SK-N-SH (cell line): ENCODE results near the gene PDYN. TPM values are rescaled to one million over a fixed set of nuclear protein-coding genes. Genes with fewer than 3 reads are reported as not detected.

Experiments used
- CTCF ChIA-PET: fragments of 300-600, 350-600 bp; formaldehyde crosslinking; extraction: SDS; loops from one replicate; lab custom pipeline; 2021; lab: Yijun Ruan, JAX
- POLR2A ChIA-PET: fragments of 350-600 bp; sonication (Branson Sonifier 250); formaldehyde crosslinking; extraction: SDS; loops from one replicate; lab custom pipeline; 2020; ENCODE audit warnings: antibody characterized with exemption, inconsistent platforms; lab: Yijun Ruan, JAX
- DNase-seq: peaks from one replicate; pipeline ENCODE4 v3.0.0; 2012
- H2AFZ ChIP-seq: fragments of 200-600 bp; sonication (generic); 2 replicates; pipeline ENCODE4 v1.8.1; 2016; ENCODE audit warnings: antibody characterized with exemption, mild to moderate bottlenecking, low read depth
- H3F3A ChIP-seq: fragments of 200-600 bp; sonication (generic); replicated peaks from 2 replicates; pipeline ENCODE3; 2016; ENCODE audit warnings: antibody characterized with exemption, mild to moderate bottlenecking; ENCODE audit not compliant: insufficient read depth
- H3K27ac ChIP-seq, 2 experiments: fragments of 200-500 bp in 1 of 2; fragments of 200-600 bp in 1 of 2; sonication (Bioruptor generic) in 1 of 2; sonication (generic), shearing (Covaris generic) in 1 of 2; 2 replicates each; pipeline versions ENCODE4 v1.5.1 to v1.6.1; 2014 to 2016; ENCODE audit warnings: low read depth in 2 of 2, inconsistent platforms in 1 of 2, low read length in 1 of 2, mild to moderate bottlenecking in 1 of 2, mixed read lengths in 1 of 2
- H3K27me3 ChIP-seq: fragments of 200-600 bp; sonication (generic), shearing (Covaris generic); 2 replicates; pipeline ENCODE4 v1.6.1; 2016; ENCODE audit warnings: mixed run types; ENCODE audit not compliant: insufficient read depth
- H3K36me3 ChIP-seq, 2 experiments: fragments of 200-500 bp in 1 of 2; fragments of 200-600 bp in 1 of 2; sonication (Bioruptor generic) in 1 of 2; sonication (generic) in 1 of 2; replicated peaks in 1 of 2; 2 replicates each; pipeline versions ENCODE3 to v1.5.1; 2014 to 2016; ENCODE audit warnings: low read length in 1 of 2, mild to moderate bottlenecking in 1 of 2; ENCODE audit not compliant: insufficient read depth in 2 of 2, control insufficient read depth in 1 of 2
- H3K4me1 ChIP-seq, 2 experiments: fragments of 200-500 bp in 1 of 2; fragments of 200-600 bp in 1 of 2; sonication (Bioruptor generic) in 1 of 2; sonication (generic), shearing (Covaris generic) in 1 of 2; 2 replicates each; pipeline versions ENCODE4 v1.5.1 to v1.6.1; 2014 to 2016; ENCODE audit warnings: low read depth in 1 of 2, low read length in 1 of 2, mixed run types in 1 of 2; ENCODE audit not compliant: insufficient read depth in 2 of 2, control insufficient read depth in 1 of 2
- H3K4me2 ChIP-seq: fragments of 200-600 bp; sonication (generic), shearing (Covaris generic); 2 replicates; pipeline ENCODE4 v1.6.1; 2017; ENCODE audit warnings: mixed run types
- H3K4me3 ChIP-seq, 2 experiments: fragments of 200-500 bp in 1 of 2; fragments of 200-600 bp in 1 of 2; sonication (Bioruptor generic) in 1 of 2; sonication (generic), shearing (Covaris generic) in 1 of 2; 2 replicates each; pipeline versions ENCODE4 v1.5.1 to v1.8.1; 2014 to 2016; ENCODE audit warnings: low read depth in 2 of 2, inconsistent platforms in 1 of 2, low read length in 1 of 2, mild to moderate bottlenecking in 1 of 2, mixed read lengths in 1 of 2, moderate library complexity in 1 of 2
- H3K79me2 ChIP-seq: fragments of 200-600 bp; sonication (generic); 2 replicates; pipeline ENCODE4 v1.8.1; 2017; ENCODE audit warnings: mild to moderate bottlenecking; ENCODE audit not compliant: insufficient read depth
- H3K9ac ChIP-seq: fragments of 200-600 bp; sonication (generic); 2 replicates; pipeline ENCODE4 v1.6.1; 2017; ENCODE audit warnings: mixed run types
- H3K9me2 ChIP-seq: fragments of 200-600 bp; sonication (generic); 2 replicates; pipeline ENCODE4 v1.6.1; 2017; ENCODE audit warnings: mixed run types
- H3K9me3 ChIP-seq: fragments of 200-600 bp; sonication (generic); 2 replicates; pipeline ENCODE4 v1.6.1; 2017; ENCODE audit warnings: mixed run types, mild to moderate bottlenecking, moderate library complexity
- H4K20me1 ChIP-seq: fragments of 200-600 bp; sonication (generic); 2 replicates; pipeline ENCODE4 v1.6.1; 2017; ENCODE audit warnings: mild to moderate bottlenecking, mixed run types; ENCODE audit not compliant: insufficient read depth
- ELF1 ChIP-seq: IDR thresholded peaks from 2 replicates; pipeline ENCODE4 v1.4.0; 2012
- EZH2phosphoT487 ChIP-seq: fragments of 200-600 bp; sonication (generic); IDR thresholded peaks from 2 replicates; pipeline ENCODE4 v1.6.1; 2017; ENCODE audit warnings: low read depth, mixed run types, mild to moderate bottlenecking, antibody characterized with exemption, moderate library complexity, borderline replicate concordance
- FOSL2 ChIP-seq: IDR thresholded peaks from 2 replicates; pipeline ENCODE4 v1.4.0; 2012; ENCODE audit warnings: low read depth, mild to moderate bottlenecking, moderate library complexity, borderline replicate concordance
- FOXM1 ChIP-seq: IDR thresholded peaks from 2 replicates; pipeline ENCODE4 v1.4.0; 2012; ENCODE audit warnings: low read depth, mild to moderate bottlenecking
- GABPA ChIP-seq: IDR thresholded peaks from 2 replicates; pipeline ENCODE4 v1.4.0; 2012; ENCODE audit warnings: low read depth, mild to moderate bottlenecking
- GATA2 ChIP-seq: sonication (generic); formaldehyde crosslinking; IDR thresholded peaks from 2 replicates; pipeline ENCODE4 v1.5.0; 2020; ENCODE audit warnings: mild to moderate bottlenecking, missing genetic modification reagents
- JUND ChIP-seq: IDR thresholded peaks from 2 replicates; pipeline ENCODE4 v1.4.0; 2012
- MEF2A ChIP-seq: IDR thresholded peaks from 2 replicates; pipeline ENCODE4 v1.4.0; 2012; ENCODE audit warnings: low read depth, borderline replicate concordance
- MXI1 ChIP-seq: IDR thresholded peaks from 2 replicates; pipeline ENCODE4 v1.6.1; 2012; ENCODE audit warnings: mild to moderate bottlenecking, low read depth, low read length, improper control_type of control experiment
- NFIC ChIP-seq: IDR thresholded peaks from 2 replicates; pipeline ENCODE4 v1.4.0; 2012; ENCODE audit warnings: borderline replicate concordance
- POLR2AphosphoS5 ChIP-seq: IDR thresholded peaks from 2 replicates; pipeline ENCODE4 v1.6.1; 2012; ENCODE audit warnings: low read depth, low read length
- RFX5 ChIP-seq: IDR thresholded peaks from 2 replicates; pipeline ENCODE4 v1.6.1; 2012; ENCODE audit warnings: mild to moderate bottlenecking, improper control_type of control experiment, low read length
- RXRA ChIP-seq: IDR thresholded peaks from 2 replicates; pipeline ENCODE4 v1.4.0; 2012; ENCODE audit warnings: low read depth, mild to moderate bottlenecking, borderline replicate concordance
- TAF1 ChIP-seq: IDR thresholded peaks from 2 replicates; pipeline ENCODE4 v1.6.1; 2012; ENCODE audit warnings: low read depth, mild to moderate bottlenecking, low read length, moderate library complexity, borderline replicate concordance
- TCF12 ChIP-seq: IDR thresholded peaks from 2 replicates; pipeline ENCODE4 v1.4.0; 2012
- TEAD4 ChIP-seq: IDR thresholded peaks from 2 replicates; pipeline ENCODE4 v1.4.0; 2012; ENCODE audit warnings: mild to moderate bottlenecking, borderline replicate concordance; ENCODE audit not compliant: insufficient read depth
- WGBS: methylation state at CpG from one replicate; pipeline ENCODE4 v1.1.6; 2017; ENCODE audit warnings: low lambda C conversion rate; 5-methylcytosine and 5-hydroxymethylcytosine counted together
- polyA plus RNA-seq, 3 experiments: library from polyadenylated mRNA; depleted of rRNA; stranded (reverse); fragments of >200 nt; gene quantifications; 2 replicates each; pipeline ENCODE4 v1.2.3, GENCODE V29; 2012
- TF ChIP-seq, protein P1 (sequence below): IDR thresholded peaks from 2 replicates; pipeline ENCODE4 v1.4.0; 2012; ENCODE audit warnings: low read depth, borderline replicate concordance
- TF ChIP-seq, protein P2 (sequence below): IDR thresholded peaks from 2 replicates; pipeline ENCODE4 v1.4.0; 2012; ENCODE audit warnings: low read depth
- TF ChIP-seq, protein P3 (sequence below): IDR thresholded peaks from 2 replicates; pipeline ENCODE4 v1.4.0; 2012; ENCODE audit warnings: low read depth, borderline replicate concordance
- TF ChIP-seq, protein P4 (sequence below): fragments of 150-350 bp; IDR thresholded peaks from 2 replicates; pipeline ENCODE4 v1.6.1; 2016; ENCODE audit warnings: mild to moderate bottlenecking, low read depth, low read length

Gene PDYN
- polyA plus RNA-seq, 1 of the 3 experiments (the other 2 are of a cell fraction): not detected

DNA sequence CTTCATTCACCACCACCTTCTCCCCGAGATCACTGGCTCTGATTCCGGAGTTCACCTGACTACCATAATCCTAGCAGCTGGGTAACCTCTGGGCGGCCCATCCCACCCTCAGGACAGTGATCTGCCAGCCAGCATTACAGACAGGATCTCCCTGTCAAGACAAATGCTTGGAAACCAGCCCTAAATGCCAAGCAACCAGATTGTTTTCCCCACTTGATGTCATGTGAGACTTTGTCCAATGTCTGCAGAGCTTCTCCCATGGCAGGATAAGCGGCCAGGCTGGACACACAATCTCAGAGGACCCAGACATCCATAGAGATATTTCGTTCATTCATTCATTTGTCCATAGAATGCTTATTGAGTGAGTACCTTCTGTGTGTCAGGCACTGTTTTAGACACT is 32.5 kb downstream of the PDYN start:
- Histone ChIP-seq H3K4me1 (peaks cover 0 to 3% of the 10 kb centered on the region in 2 experiments; a peak in 1 of 4 replicates), H3K9ac (no peak overlapping the region), H4K20me1 (no peaks in the 10 kb centered on the region), H3K27me3 (peaks cover 18% of the 10 kb centered on the region; the same call in 1 of the 2 replicates), H3K79me2 (no peaks in the 10 kb centered on the region), H2AFZ (no peak overlapping the region), H3F3A (no peaks in the 10 kb centered on the region), H3K4me2 (no peak overlapping the region), H3K9me2 (no peaks in the 10 kb centered on the region), H3K4me3 (no peak overlapping the region), H3K36me3 (no peaks in the 10 kb centered on the region), H3K9me3 (no peaks in the 10 kb centered on the region), H3K27ac (no peak overlapping the region)
- TF ChIP-seq TAF1 (no peak), MEF2A (no peak), RFX5 (no peak), JUND (no peak), EZH2phosphoT487 (no peak), MXI1 (no peak), POLR2AphosphoS5 (no peak), TCF12 (no peak), FOXM1 (no peak), NFIC (no peak), GATA2 (CRISPR knock-in tag) (no peak), ELF1 (no peak), RXRA (no peak), GABPA (no peak), TEAD4 (no peak), FOSL2 (no peak)
- TF ChIP-seq, protein P1, sequence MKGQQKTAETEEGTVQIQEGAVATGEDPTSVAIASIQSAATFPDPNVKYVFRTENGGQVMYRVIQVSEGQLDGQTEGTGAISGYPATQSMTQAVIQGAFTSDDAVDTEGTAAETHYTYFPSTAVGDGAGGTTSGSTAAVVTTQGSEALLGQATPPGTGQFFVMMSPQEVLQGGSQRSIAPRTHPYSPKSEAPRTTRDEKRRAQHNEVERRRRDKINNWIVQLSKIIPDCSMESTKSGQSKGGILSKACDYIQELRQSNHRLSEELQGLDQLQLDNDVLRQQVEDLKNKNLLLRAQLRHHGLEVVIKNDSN: no peak
- TF ChIP-seq, protein P2, sequence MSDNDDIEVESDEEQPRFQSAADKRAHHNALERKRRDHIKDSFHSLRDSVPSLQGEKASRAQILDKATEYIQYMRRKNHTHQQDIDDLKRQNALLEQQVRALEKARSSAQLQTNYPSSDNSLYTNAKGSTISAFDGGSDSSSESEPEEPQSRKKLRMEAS: no peak
- TF ChIP-seq, protein P3, sequence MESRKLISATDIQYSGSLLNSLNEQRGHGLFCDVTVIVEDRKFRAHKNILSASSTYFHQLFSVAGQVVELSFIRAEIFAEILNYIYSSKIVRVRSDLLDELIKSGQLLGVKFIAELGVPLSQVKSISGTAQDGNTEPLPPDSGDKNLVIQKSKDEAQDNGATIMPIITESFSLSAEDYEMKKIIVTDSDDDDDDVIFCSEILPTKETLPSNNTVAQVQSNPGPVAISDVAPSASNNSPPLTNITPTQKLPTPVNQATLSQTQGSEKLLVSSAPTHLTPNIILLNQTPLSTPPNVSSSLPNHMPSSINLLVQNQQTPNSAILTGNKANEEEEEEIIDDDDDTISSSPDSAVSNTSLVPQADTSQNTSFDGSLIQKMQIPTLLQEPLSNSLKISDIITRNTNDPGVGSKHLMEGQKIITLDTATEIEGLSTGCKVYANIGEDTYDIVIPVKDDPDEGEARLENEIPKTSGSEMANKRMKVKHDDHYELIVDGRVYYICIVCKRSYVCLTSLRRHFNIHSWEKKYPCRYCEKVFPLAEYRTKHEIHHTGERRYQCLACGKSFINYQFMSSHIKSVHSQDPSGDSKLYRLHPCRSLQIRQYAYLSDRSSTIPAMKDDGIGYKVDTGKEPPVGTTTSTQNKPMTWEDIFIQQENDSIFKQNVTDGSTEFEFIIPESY: no peak
- TF ChIP-seq, protein P4, sequence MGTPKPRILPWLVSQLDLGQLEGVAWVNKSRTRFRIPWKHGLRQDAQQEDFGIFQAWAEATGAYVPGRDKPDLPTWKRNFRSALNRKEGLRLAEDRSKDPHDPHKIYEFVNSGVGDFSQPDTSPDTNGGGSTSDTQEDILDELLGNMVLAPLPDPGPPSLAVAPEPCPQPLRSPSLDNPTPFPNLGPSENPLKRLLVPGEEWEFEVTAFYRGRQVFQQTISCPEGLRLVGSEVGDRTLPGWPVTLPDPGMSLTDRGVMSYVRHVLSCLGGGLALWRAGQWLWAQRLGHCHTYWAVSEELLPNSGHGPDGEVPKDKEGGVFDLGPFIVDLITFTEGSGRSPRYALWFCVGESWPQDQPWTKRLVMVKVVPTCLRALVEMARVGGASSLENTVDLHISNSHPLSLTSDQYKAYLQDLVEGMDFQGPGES: no peak
- WGBS: 17% methylated on average over 3 of the region's 5 CpGs
- POLR2A ChIA-PET: no interaction called here
- CTCF ChIA-PET: interaction anchor here (2.0 kb wide), 1 partner anchor 160 kb away, joined by 6 read pairs; no protein-coding TSS in a partner anchor
- DNase-seq: no peak
